Panc1 (cell line): ENCODE data around the gene SNED1. TPM values are rescaled to one million over a fixed set of nuclear protein-coding genes. Genes with fewer than 3 reads are reported as not detected.
"Not testable (repeated sequence)": the region's sequence is repeated elsewhere in the genome, so short reads cannot be mapped to it uniquely, and the experiment has no call there.

Source experiments
- ATAC-seq: fragments of 200-7000 bp; cut with Tn5 transposase; 2 replicates; pipeline ENCODE4 v1.9.1; 2020; ENCODE audit warnings: mild to moderate bottlenecking, moderate library complexity
- BruUV-seq: library from RNA; stranded (reverse); fragments of 400-500 nt; replicated peaks from 2 replicates; lab custom pipeline; 2021; lab: Mats Ljungman, UMichigan
- CTCF ChIA-PET: fragments of 300-600 bp; sonication (Branson Sonifier 250); formaldehyde crosslinking; loops from one replicate; lab custom pipeline; 2022; ENCODE audit warnings: antibody characterized with exemption; lab: Charles Lee
- POLR2A ChIA-PET: fragments of 300-600 bp; sonication (Branson Sonifier 250); formaldehyde crosslinking; loops from one replicate; lab custom pipeline; 2022; ENCODE audit warnings: antibody characterized with exemption; lab: Charles Lee
- DNase-seq: peaks from one replicate; pipeline ENCODE4 v3.0.0-alpha.2; 2010; ENCODE audit warnings: low read depth, low spot score
- H3K27ac ChIP-seq: 2 replicates; pipeline ENCODE4 v1.5.1; 2011; ENCODE audit warnings: mild to moderate bottlenecking, low read length, inconsistent platforms
- H3K27me3 ChIP-seq: fragments of 200-500 bp; sonication (Bioruptor generic); 2 replicates; pipeline ENCODE4 v1.6.0; 2014; ENCODE audit warnings: low read length, inconsistent platforms; ENCODE audit not compliant: control insufficient read depth, insufficient read depth
- H3K36me3 ChIP-seq: fragments of 200-500 bp; sonication (Bioruptor generic); 2 replicates; pipeline ENCODE4 v1.5.1; 2014; ENCODE audit warnings: inconsistent platforms, mild to moderate bottlenecking, low read length, moderate library complexity; ENCODE audit not compliant: control insufficient read depth, insufficient read depth
- H3K4me1 ChIP-seq: 2 replicates; pipeline ENCODE4 v1.5.1; 2011; ENCODE audit warnings: inconsistent platforms, mild to moderate bottlenecking, low read length, moderate library complexity; ENCODE audit not compliant: control insufficient read depth, insufficient read depth
- H3K4me3 ChIP-seq, 2 experiments: 2 replicates each; pipeline ENCODE4 v1.5.1; 2011 to 2012; ENCODE audit warnings: low read depth in 2 of 2, low read length in 2 of 2, mild to moderate bottlenecking in 2 of 2, inconsistent platforms in 1 of 2, moderate library complexity in 1 of 2
- H3K9me3 ChIP-seq: fragments of 200-500 bp; sonication (Bioruptor generic); 2 replicates; pipeline ENCODE4 v1.5.1; 2014; ENCODE audit warnings: low read depth, mild to moderate bottlenecking, inconsistent platforms, low read length, moderate library complexity; ENCODE audit not compliant: control insufficient read depth, insufficient read depth
- POLR2AphosphoS5 ChIP-seq: IDR thresholded peaks from 2 replicates; pipeline ENCODE4 v1.6.1; 2012; ENCODE audit warnings: mild to moderate bottlenecking, low read depth, low read length, moderate library complexity
- SIN3A ChIP-seq: IDR thresholded peaks from 2 replicates; pipeline ENCODE4 v1.6.1; 2012; ENCODE audit warnings: low read depth, mild to moderate bottlenecking, low read length, moderate library complexity, borderline replicate concordance; ENCODE audit not compliant: insufficient read depth
- TCF7L2 ChIP-seq: IDR thresholded peaks from 2 replicates; pipeline ENCODE4 v1.6.1; 2011; ENCODE audit warnings: mild to moderate bottlenecking, low read depth, low read length, inconsistent platforms
- in situ Hi-C: cut with HindIII; loops from 2 replicates; pipeline ENCODE4 v1.10.0; 2016; ENCODE audit warnings: low sequenced_read_pairs, low pct_unique_long_range_greater_than_20kb
- intact Hi-C: fragments of 100-400 bp; cut with micrococcal nuclease; formaldehyde crosslinking; loops from one replicate; pipeline ENCODE4 v1.10.0; 2022; ENCODE audit not compliant: unreplicated experiment
- total RNA-seq: library from RNA; stranded (reverse); gene quantifications from one replicate; pipeline ENCODE4 v1.2.1, GENCODE V29; 2021; ENCODE audit not compliant: unreplicated experiment
- TF ChIP-seq, protein P1 (sequence below): fragments of 450-650 bp; IDR thresholded peaks from 2 replicates; pipeline ENCODE4 v1.5.1; 2017; ENCODE audit warnings: mild to moderate bottlenecking
- TF ChIP-seq, protein P2 (sequence below), 2 experiments: IDR thresholded peaks; 2 replicates each; pipeline ENCODE4 v1.6.1; 2011 to 2012; ENCODE audit warnings: low read depth in 2 of 2, control low read depth in 1 of 2, low read length in 1 of 2, mild to moderate bottlenecking in 1 of 2, moderate library complexity in 1 of 2; ENCODE audit not compliant: insufficient read depth in 1 of 2

The SNED1 gene
- total RNA-seq, 1 experiment from 2014 or later = 11.0 TPM

DNA sequence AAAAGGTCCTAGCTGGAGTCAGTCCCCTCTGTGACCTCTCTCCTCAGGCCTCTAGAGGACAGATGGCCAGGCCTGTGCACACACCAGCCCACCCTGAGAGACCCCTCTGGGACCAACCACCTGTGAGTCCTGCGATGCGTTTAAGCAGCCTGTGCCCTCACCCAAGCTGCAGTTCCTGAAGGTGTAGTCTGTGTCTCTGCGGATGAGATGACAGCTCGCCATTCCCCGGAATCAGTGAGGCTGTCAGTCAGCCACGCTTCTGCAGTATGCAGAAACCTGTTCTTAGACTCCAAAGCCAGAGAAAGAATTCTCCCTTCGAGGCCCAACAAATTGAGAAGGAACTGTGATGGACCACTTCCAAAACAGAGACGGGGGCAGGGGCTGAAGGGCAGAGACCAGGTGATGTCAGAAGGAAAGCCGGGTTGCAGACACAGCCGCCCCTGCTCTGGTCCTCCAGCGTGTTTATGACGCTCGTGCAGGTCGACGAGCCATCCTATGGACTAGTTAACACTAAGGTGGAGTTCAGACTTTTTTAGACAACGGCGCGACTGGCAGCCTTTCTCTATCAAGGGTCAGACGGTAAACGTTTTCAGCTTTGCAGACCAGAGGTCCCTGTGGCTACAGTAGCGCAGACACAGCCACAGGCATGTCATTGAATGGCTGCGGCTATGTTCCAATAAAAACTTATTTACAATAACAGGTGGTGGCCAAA is 93.5 kb downstream of the SNED1 start:
- ATAC-seq (no peak), DNase-seq (no peak)
- Histone ChIP-seq H3K27ac (no peak overlapping the region), H3K27me3 (no peaks in the 10 kb centered on the region), H3K4me1 (no peaks in the 10 kb centered on the region), H3K36me3 (peaks cover 23% of the 10 kb centered on the region), H3K9me3 (no peaks in the 10 kb centered on the region), H3K4me3 (no peak overlapping the region)
- TF ChIP-seq POLR2AphosphoS5 (no peak), SIN3A (no peak), TCF7L2 (no peak)
- TF ChIP-seq, protein P1, sequence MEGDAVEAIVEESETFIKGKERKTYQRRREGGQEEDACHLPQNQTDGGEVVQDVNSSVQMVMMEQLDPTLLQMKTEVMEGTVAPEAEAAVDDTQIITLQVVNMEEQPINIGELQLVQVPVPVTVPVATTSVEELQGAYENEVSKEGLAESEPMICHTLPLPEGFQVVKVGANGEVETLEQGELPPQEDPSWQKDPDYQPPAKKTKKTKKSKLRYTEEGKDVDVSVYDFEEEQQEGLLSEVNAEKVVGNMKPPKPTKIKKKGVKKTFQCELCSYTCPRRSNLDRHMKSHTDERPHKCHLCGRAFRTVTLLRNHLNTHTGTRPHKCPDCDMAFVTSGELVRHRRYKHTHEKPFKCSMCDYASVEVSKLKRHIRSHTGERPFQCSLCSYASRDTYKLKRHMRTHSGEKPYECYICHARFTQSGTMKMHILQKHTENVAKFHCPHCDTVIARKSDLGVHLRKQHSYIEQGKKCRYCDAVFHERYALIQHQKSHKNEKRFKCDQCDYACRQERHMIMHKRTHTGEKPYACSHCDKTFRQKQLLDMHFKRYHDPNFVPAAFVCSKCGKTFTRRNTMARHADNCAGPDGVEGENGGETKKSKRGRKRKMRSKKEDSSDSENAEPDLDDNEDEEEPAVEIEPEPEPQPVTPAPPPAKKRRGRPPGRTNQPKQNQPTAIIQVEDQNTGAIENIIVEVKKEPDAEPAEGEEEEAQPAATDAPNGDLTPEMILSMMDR = no peak
- TF ChIP-seq, protein P2, sequence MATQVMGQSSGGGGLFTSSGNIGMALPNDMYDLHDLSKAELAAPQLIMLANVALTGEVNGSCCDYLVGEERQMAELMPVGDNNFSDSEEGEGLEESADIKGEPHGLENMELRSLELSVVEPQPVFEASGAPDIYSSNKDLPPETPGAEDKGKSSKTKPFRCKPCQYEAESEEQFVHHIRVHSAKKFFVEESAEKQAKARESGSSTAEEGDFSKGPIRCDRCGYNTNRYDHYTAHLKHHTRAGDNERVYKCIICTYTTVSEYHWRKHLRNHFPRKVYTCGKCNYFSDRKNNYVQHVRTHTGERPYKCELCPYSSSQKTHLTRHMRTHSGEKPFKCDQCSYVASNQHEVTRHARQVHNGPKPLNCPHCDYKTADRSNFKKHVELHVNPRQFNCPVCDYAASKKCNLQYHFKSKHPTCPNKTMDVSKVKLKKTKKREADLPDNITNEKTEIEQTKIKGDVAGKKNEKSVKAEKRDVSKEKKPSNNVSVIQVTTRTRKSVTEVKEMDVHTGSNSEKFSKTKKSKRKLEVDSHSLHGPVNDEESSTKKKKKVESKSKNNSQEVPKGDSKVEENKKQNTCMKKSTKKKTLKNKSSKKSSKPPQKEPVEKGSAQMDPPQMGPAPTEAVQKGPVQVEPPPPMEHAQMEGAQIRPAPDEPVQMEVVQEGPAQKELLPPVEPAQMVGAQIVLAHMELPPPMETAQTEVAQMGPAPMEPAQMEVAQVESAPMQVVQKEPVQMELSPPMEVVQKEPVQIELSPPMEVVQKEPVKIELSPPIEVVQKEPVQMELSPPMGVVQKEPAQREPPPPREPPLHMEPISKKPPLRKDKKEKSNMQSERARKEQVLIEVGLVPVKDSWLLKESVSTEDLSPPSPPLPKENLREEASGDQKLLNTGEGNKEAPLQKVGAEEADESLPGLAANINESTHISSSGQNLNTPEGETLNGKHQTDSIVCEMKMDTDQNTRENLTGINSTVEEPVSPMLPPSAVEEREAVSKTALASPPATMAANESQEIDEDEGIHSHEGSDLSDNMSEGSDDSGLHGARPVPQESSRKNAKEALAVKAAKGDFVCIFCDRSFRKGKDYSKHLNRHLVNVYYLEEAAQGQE (IDR thresholded peaks at IDR 0.05; ENCODE audit: insufficient read depth in 1 of 2, low read depth in 2 of 2, low read length in 1 of 2) = no peak
- in situ Hi-C loops = no loop called here
- intact Hi-C loops = no loop called here
- ChIA-PET POLR2A (no interaction called here), CTCF (no interaction called here)
- BruUV-seq = no TSS peak

DNA sequence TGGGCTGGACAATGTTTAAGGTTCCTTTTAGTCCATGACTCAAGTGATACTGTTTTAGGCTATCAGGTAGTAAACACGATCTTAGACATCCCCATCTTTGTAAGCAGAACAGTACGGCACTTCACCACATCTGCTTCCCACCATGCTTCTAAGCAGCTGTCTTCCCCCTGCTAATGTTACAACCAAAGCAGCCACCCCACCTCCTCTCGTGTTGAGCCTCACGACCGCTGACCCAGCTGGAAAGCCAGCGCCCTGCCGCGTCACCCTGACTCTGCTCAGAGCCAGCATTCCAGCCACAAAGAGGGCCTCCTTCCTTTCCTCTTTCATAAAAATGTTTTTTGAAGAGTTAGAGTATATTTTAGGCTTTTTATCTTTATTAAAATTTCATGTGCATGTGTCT is 94.3 kb downstream of the SNED1 start:
- Histone ChIP-seq H3K4me1 (no peaks in the 10 kb centered on the region), H3K9me3 (no peaks in the 10 kb centered on the region), H3K27me3 (no peaks in the 10 kb centered on the region), H3K27ac (no peak overlapping the region), H3K4me3 (no peak overlapping the region), H3K36me3 (peaks cover 28% of the 10 kb centered on the region)
- CTCF ChIA-PET = no interaction called here
- BruUV-seq = no TSS peak
- TF ChIP-seq TCF7L2 (no peak), POLR2AphosphoS5 (no peak), SIN3A (no peak)
- TF ChIP-seq, protein P2 (IDR thresholded peaks at IDR 0.05; ENCODE audit: insufficient read depth in 1 of 2, low read depth in 2 of 2, low read length in 1 of 2) = no peak
- TF ChIP-seq, protein P1 = no peak
- ATAC-seq (no peak), DNase-seq (no peak)
- intact Hi-C loops = no loop called here
- POLR2A ChIA-PET = no interaction called here
- in situ Hi-C loops = no loop called here

DNA sequence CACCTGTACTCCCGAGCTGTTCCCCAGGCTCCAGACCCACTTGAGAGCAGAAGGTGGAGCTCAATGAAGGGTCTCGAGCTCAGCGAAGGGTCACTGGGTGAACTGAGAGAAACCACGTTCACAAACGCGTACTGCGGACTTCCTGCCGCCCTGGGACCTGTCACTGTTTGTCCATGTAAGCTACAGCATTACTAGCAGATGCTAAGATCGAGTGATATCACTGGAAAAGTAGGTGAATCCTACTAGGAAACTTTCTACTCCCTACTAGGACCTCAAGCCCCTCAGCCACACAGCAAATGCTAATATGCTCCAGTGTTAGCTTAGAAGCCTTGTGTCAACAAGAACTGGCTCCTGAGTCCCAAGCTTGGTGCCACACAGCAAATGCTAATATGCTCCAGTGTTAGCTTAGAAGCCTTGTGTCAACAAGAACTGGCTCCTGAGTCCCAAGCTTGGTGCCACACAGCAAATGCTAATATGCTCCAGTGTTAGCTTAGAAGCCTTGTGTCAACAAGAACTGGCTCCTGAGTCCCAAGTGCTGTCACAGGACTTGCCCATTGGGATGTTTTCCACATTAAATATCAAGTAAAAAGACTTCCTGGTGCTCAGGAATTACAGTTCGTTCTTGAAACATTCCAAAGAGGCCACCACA is 94.8 kb downstream of the SNED1 start:
- intact Hi-C loops, CTCF ChIA-PET, DNase-seq, in situ Hi-C loops, H3K27ac ChIP-seq, ATAC-seq, H3K27me3 ChIP-seq, H3K4me3 ChIP-seq, BruUV-seq, H3K9me3 ChIP-seq, POLR2A ChIA-PET, H3K4me1 ChIP-seq: not testable (repeated sequence)
- H3K36me3 ChIP-seq = peaks cover 30% of the 10 kb centered on the region
